Mesothelial cell of epicardium (in vitro differentiated cells): Measurements from ENCODE around the gene TMEM25. TPM values are rescaled to one million over a fixed set of nuclear protein-coding genes. Genes with fewer than 3 reads are reported as not detected.
"Not testable (repeated sequence)": the region's sequence is repeated elsewhere in the genome, so short reads cannot be mapped to it uniquely, and the experiment has no call there.

ENCODE experiments used
- DNase-seq, 2 experiments: peaks; one replicate each; pipeline ENCODE4 v3.0.0; 2021; ENCODE audit warnings: low spot score in 2 of 2; ENCODE audit not compliant: unreplicated experiment in 2 of 2
- H3K27ac Mint-ChIP-seq: 2 replicates; pipeline ENCODE4 v1.8.0; 2021; ENCODE audit warnings: mixed read lengths
- H3K27me3 Mint-ChIP-seq: 2 replicates; pipeline ENCODE4 v1.8.0; 2021; ENCODE audit warnings: low read depth, mixed read lengths
- H3K36me3 Mint-ChIP-seq: 2 replicates; pipeline ENCODE4 v1.8.0; 2021; ENCODE audit warnings: mixed read lengths
- H3K4me1 Mint-ChIP-seq: 2 replicates; pipeline ENCODE4 v1.8.0; 2021; ENCODE audit warnings: mixed read lengths
- H3K4me3 Mint-ChIP-seq: 2 replicates; pipeline ENCODE4 v1.8.0; 2021; ENCODE audit warnings: mild to moderate bottlenecking, moderate library complexity, mixed read lengths
- H3K9me3 Mint-ChIP-seq: 2 replicates; pipeline ENCODE4 v1.8.0; 2021; ENCODE audit warnings: mixed read lengths
- CTCF ChIP-seq: fragments of 200-600 bp; sonication (generic); IDR thresholded peaks from one replicate; pipeline ENCODE4 v1.5.0; 2021; ENCODE audit warnings: antibody characterized with exemption; ENCODE audit not compliant: unreplicated experiment
- total RNA-seq: library from RNA; stranded (reverse); gene quantifications from 3 replicates; pipeline ENCODE4 v1.2.1, GENCODE V29; 2021

TMEM25 gene
- total RNA-seq, 1 donor from 2014 or later, result 46.1 TPM

- Mint-ChIP-seq H3K27ac (peak overlapping the region; percentile 69), H3K36me3 (peaks cover 1% of the 10 kb centered on the region), H3K4me1 (peaks cover 15% of the 10 kb centered on the region), H3K9me3 (no peaks in the 10 kb centered on the region), H3K4me3 (peak overlapping the region; percentile 61), H3K27me3 (no peaks in the 10 kb centered on the region)
- no peak for DNase-seq
- TF ChIP-seq CTCF, result no peak
Measured at GRCh38 chr11:118565051-118565450, 34.1 kb downstream of the TMEM25 start.

- H3K27ac Mint-ChIP-seq, result no peak overlapping the region
- TF ChIP-seq CTCF, result no peak
- H3K4me1 Mint-ChIP-seq, result peaks cover 29% of the 10 kb centered on the region
- H3K27me3 Mint-ChIP-seq, result no peaks in the 10 kb centered on the region
- H3K4me3 Mint-ChIP-seq, result no peak overlapping the region
- no peaks in the 10 kb centered on the region for H3K9me3 Mint-ChIP-seq
- no peaks in the 10 kb centered on the region for H3K36me3 Mint-ChIP-seq
- no peak for DNase-seq
Measured at GRCh38 chr11:118569670-118570069, 38.7 kb downstream of the TMEM25 start.

GRCh38 chr11:118570787-118571186 is 39.8 kb downstream of the TMEM25 start:
- Mint-ChIP-seq H3K4me1 (peaks cover 32% of the 10 kb centered on the region), H3K9me3 (no peaks in the 10 kb centered on the region), H3K27ac (peak overlapping the region; percentile 92), H3K36me3 (no peaks in the 10 kb centered on the region), H3K27me3 (no peaks in the 10 kb centered on the region), H3K4me3 (no peak overlapping the region)
- TF ChIP-seq CTCF, result no peak
- DNase-seq, result no peak

- H3K9me3 Mint-ChIP-seq, H3K27me3 Mint-ChIP-seq, DNase-seq, H3K36me3 Mint-ChIP-seq: not testable (repeated sequence)
- H3K4me3 Mint-ChIP-seq, result peak overlapping the region; percentile 83
- peaks cover 33% of the 10 kb centered on the region for H3K4me1 Mint-ChIP-seq
- H3K27ac Mint-ChIP-seq, result peak overlapping the region; percentile 92
Measured at GRCh38 chr11:118571701-118572060, 40.7 kb downstream of the TMEM25 start.

GRCh38 chr11:118572061-118572980 is 41.3 kb downstream of the TMEM25 start, which contains the start of gene ARCN1:
Gene ARCN1 (plus strand): TSS chr11:118572409. CDS start chr11:118572548, 139 bp downstream.
- no peaks in the 10 kb centered on the region for H3K36me3 Mint-ChIP-seq
- H3K27me3 Mint-ChIP-seq, result no peaks in the 10 kb centered on the region
- DNase-seq, result peak; percentile 46 to 62
- TF ChIP-seq CTCF, result no peak
- H3K9me3 Mint-ChIP-seq, result no peaks in the 10 kb centered on the region
- peak within 1 kb of the TSS; percentile 92 for H3K27ac Mint-ChIP-seq
- H3K4me3 Mint-ChIP-seq, result peak within 1 kb of the TSS; percentile 83
- peaks cover 34% of the 10 kb centered on the region for H3K4me1 Mint-ChIP-seq

- H3K9me3 Mint-ChIP-seq, result no peaks in the 10 kb centered on the region
Measured at GRCh38 chr11:118572981-118573550, 42.1 kb downstream of the TMEM25 start.

More at GRCh38 chr11:118572981-118573550, 42.1 kb downstream of the TMEM25 start:
- H3K4me3 Mint-ChIP-seq, result peak overlapping the region; percentile 83
- peak overlapping the region; percentile 92 for H3K27ac Mint-ChIP-seq
- H3K27me3 Mint-ChIP-seq, result no peaks in the 10 kb centered on the region
- H3K36me3 Mint-ChIP-seq, result no peaks in the 10 kb centered on the region
- no peak for DNase-seq
- TF ChIP-seq CTCF, result no peak
- H3K4me1 Mint-ChIP-seq, result peaks cover 37% of the 10 kb centered on the region
